ENCODE data around the gene SSBP4.

The SSBP4 gene

GRCh38 chr19:18386543-18387271 lies 32.5 kb upstream of the SSBP4 start:
- no peaks in the 10 kb centered on the region for H3K27me3 ChIP-seq (ENCODE audit: insufficient read depth, low read length, poor library complexity)
- no peak overlapping the region for H2BK5ac ChIP-seq (ENCODE audit: low read length)
- H2AK5ac ChIP-seq (ENCODE audit: low read length): no peak overlapping the region
- H3K56ac ChIP-seq (ENCODE audit: low read length): peak overlapping the region; percentile 63
- H3K4me1 ChIP-seq (ENCODE audit: control insufficient read depth, low read depth, low read length): no peaks in the 10 kb centered on the region
- WGBS (ENCODE audit: extremely low coverage, insufficient coverage, low lambda C conversion rate): no CpG with 5 or more reads among the region's 14 CpGs
- H2BK15ac ChIP-seq (replicated peaks; ENCODE audit: low read depth): no peak overlapping the region
- H3K23ac ChIP-seq (ENCODE audit: low read length): no peak overlapping the region
- DNase-seq: peak; percentile 59
- H3K36me3 ChIP-seq (ENCODE audit: control insufficient read depth, insufficient read depth, low read length): no peaks in the 10 kb centered on the region
- no peak overlapping the region for H3K4ac ChIP-seq (ENCODE audit: low read depth, low read length)
- H3K18ac ChIP-seq (ENCODE audit: low read length): no peak overlapping the region
- no peak overlapping the region for H2BK120ac ChIP-seq (ENCODE audit: low read depth, low read length)
- H3K79me1 ChIP-seq (ENCODE audit: low read length): no peaks in the 10 kb centered on the region
- H4K5ac ChIP-seq (ENCODE audit: low read length): no peak overlapping the region
- no peaks in the 10 kb centered on the region for H3K79me2 ChIP-seq (ENCODE audit: control insufficient read depth, insufficient read depth, low read length)
- H3K4me2 ChIP-seq (ENCODE audit: low read length): no peak overlapping the region
- no peak overlapping the region for H3K27ac ChIP-seq (ENCODE audit: low read depth, low read length)
- H3K9ac ChIP-seq (ENCODE audit: low read length): peak overlapping the region; percentile 37
- H4K8ac ChIP-seq (ENCODE audit: low read depth, low read length): no peak overlapping the region
- no peak overlapping the region for H3K4me3 ChIP-seq (ENCODE audit: low read length)

- no peaks in the 10 kb centered on the region for H3K4me1 ChIP-seq (ENCODE audit: control insufficient read depth, low read depth, low read length)
- H3K79me2 ChIP-seq (ENCODE audit: control insufficient read depth, insufficient read depth, low read length): no peaks in the 10 kb centered on the region
- peak overlapping the region; percentile 43 for H3K4me2 ChIP-seq (ENCODE audit: low read length)
- H3K79me1 ChIP-seq (ENCODE audit: low read length): no peaks in the 10 kb centered on the region
- H2BK5ac ChIP-seq (ENCODE audit: low read length): no peak overlapping the region
- H3K36me3 ChIP-seq (ENCODE audit: control insufficient read depth, insufficient read depth, low read length): no peaks in the 10 kb centered on the region
- H2BK15ac ChIP-seq (replicated peaks; ENCODE audit: low read depth): no peak overlapping the region
- no peak overlapping the region for H4K5ac ChIP-seq (ENCODE audit: low read length)
- H2AK5ac ChIP-seq (ENCODE audit: low read length): no peak overlapping the region
- H3K23ac ChIP-seq (ENCODE audit: low read length): no peak overlapping the region
- DNase-seq: peak; percentile 76
- H3K4ac ChIP-seq (ENCODE audit: low read depth, low read length): no peak overlapping the region
- no peaks in the 10 kb centered on the region for H3K27me3 ChIP-seq (ENCODE audit: insufficient read depth, low read length, poor library complexity)
- peak overlapping the region; percentile 52 for H3K9ac ChIP-seq (ENCODE audit: low read length)
- WGBS (ENCODE audit: extremely low coverage, insufficient coverage, low lambda C conversion rate): no CpG with 5 or more reads among the region's 86 CpGs
- no peak overlapping the region for H3K18ac ChIP-seq (ENCODE audit: low read length)
- H3K56ac ChIP-seq (ENCODE audit: low read length): peak overlapping the region; percentile 85
- H4K8ac ChIP-seq (ENCODE audit: low read depth, low read length): no peak overlapping the region
- H3K27ac ChIP-seq (ENCODE audit: low read depth, low read length): no peak overlapping the region
- no peak overlapping the region for H3K4me3 ChIP-seq (ENCODE audit: low read length)
- no peak overlapping the region for H2BK120ac ChIP-seq (ENCODE audit: low read depth, low read length)
Measured at GRCh38 chr19:18388100-18388959, 30.9 kb upstream of the SSBP4 start.

GRCh38 chr19:18388960-18389725 lies 30.1 kb upstream of the SSBP4 start:
- no peaks in the 10 kb centered on the region for H3K36me3 ChIP-seq (ENCODE audit: control insufficient read depth, insufficient read depth, low read length)
- no peak overlapping the region for H3K9ac ChIP-seq (ENCODE audit: low read length)
- no peaks in the 10 kb centered on the region for H3K4me1 ChIP-seq (ENCODE audit: control insufficient read depth, low read depth, low read length)
- DNase-seq: no peak
- no peak overlapping the region for H3K4me3 ChIP-seq (ENCODE audit: low read length)
- H4K8ac ChIP-seq (ENCODE audit: low read depth, low read length): no peak overlapping the region
- H2BK120ac ChIP-seq (ENCODE audit: low read depth, low read length): no peak overlapping the region
- H3K18ac ChIP-seq (ENCODE audit: low read length): no peak overlapping the region
- H3K79me1 ChIP-seq (ENCODE audit: low read length): no peaks in the 10 kb centered on the region
- H3K4me2 ChIP-seq (ENCODE audit: low read length): no peak overlapping the region
- H4K5ac ChIP-seq (ENCODE audit: low read length): no peak overlapping the region
- no CpG with 5 or more reads among the region's 13 CpGs for WGBS (ENCODE audit: extremely low coverage, insufficient coverage, low lambda C conversion rate)
- H3K4ac ChIP-seq (ENCODE audit: low read depth, low read length): no peak overlapping the region
- no peak overlapping the region for H2BK15ac ChIP-seq (replicated peaks; ENCODE audit: low read depth)
- no peaks in the 10 kb centered on the region for H3K79me2 ChIP-seq (ENCODE audit: control insufficient read depth, insufficient read depth, low read length)
- no peak overlapping the region for H3K27ac ChIP-seq (ENCODE audit: low read depth, low read length)
- H3K56ac ChIP-seq (ENCODE audit: low read length): no peak overlapping the region
- H3K23ac ChIP-seq (ENCODE audit: low read length): no peak overlapping the region
- H3K27me3 ChIP-seq (ENCODE audit: insufficient read depth, low read length, poor library complexity): no peaks in the 10 kb centered on the region
- H2AK5ac ChIP-seq (ENCODE audit: low read length): no peak overlapping the region
- H2BK5ac ChIP-seq (ENCODE audit: low read length): no peak overlapping the region

DNA sequence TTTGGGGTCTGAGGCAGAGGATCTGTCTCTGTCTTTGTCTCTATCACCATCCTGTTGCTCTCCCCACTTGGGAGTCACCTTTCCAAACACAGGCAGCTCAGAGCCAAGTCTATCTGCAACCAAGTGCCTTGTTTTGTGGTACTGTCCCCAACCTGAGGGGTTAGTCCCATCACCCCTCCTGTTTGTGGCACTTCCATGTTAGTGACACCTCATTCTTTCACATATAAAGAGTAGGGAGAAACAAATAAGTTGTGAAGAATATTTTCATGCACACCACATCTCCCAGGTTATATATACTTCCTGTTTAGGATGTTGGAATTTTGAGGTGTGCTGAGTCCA lies 29.5 kb upstream of the SSBP4 start:
- Histone ChIP-seq H4K8ac (ENCODE audit: low read depth, low read length) (no peak overlapping the region), H2BK5ac (ENCODE audit: low read length) (no peak overlapping the region), H3K56ac (ENCODE audit: low read length) (no peak overlapping the region), H2AK5ac (ENCODE audit: low read length) (no peak overlapping the region), H3K79me1 (ENCODE audit: low read length) (no peaks in the 10 kb centered on the region), H3K36me3 (ENCODE audit: control insufficient read depth, insufficient read depth, low read length) (no peaks in the 10 kb centered on the region), H3K9ac (ENCODE audit: low read length) (no peak overlapping the region), H2BK15ac (replicated peaks; ENCODE audit: low read depth) (no peak overlapping the region), H3K23ac (ENCODE audit: low read length) (no peak overlapping the region), H3K27me3 (ENCODE audit: insufficient read depth, low read length, poor library complexity) (no peaks in the 10 kb centered on the region), H4K5ac (ENCODE audit: low read length) (no peak overlapping the region), H3K4ac (ENCODE audit: low read depth, low read length) (no peak overlapping the region), H3K27ac (ENCODE audit: low read depth, low read length) (no peak overlapping the region), H3K4me3 (ENCODE audit: low read length) (no peak overlapping the region), H3K4me2 (ENCODE audit: low read length) (no peak overlapping the region), H3K18ac (ENCODE audit: low read length) (no peak overlapping the region), H2BK120ac (ENCODE audit: low read depth, low read length) (no peak overlapping the region), H3K4me1 (ENCODE audit: control insufficient read depth, low read depth, low read length) (no peaks in the 10 kb centered on the region), H3K79me2 (ENCODE audit: control insufficient read depth, insufficient read depth, low read length) (no peaks in the 10 kb centered on the region)
- no peak for DNase-seq

DNA sequence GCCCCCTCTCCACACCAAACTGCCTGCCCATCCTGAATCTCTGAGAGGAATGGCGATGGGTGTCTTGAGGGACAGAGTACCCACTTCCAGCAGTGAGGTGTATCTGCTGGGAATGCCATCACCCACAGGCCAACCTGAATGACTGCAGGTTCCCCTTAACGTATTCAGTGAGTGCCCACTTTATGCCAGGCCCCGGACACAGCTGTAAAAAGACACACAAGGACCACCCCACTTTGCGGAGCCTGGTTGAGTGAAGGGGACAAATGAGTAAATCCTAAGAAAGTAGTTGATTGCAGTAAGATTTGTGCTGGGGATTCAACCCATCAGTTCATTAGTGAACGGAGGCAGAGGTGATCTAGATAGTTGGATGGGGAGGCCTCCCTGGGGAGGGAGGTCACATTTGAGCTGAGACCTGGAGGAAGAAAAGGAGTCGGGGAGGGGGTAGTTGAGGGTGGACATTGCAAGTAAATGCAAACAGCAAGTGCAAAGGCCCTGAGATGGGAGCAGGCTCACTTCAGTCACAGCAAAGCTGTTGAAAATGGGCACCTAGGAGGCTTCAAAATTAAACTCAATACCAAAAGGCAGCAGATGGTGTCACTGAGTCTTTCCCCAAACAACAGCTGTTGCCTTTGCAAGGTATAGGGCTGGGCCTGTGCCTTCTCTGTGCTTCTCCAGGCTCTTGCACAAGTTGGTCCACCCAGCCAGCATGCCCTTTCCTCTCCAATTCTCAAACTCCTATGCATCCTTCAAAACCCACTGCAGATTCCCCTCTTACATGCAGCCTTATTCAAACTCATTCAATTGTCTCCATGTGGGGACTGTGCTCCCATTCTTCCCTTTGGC lies 28.9 kb upstream of the SSBP4 start:
- Histone ChIP-seq H2BK5ac (ENCODE audit: low read length) (no peak overlapping the region), H3K4me2 (ENCODE audit: low read length) (no peak overlapping the region), H3K27me3 (ENCODE audit: insufficient read depth, low read length, poor library complexity) (no peaks in the 10 kb centered on the region), H4K5ac (ENCODE audit: low read length) (no peak overlapping the region), H3K4ac (ENCODE audit: low read depth, low read length) (no peak overlapping the region), H3K27ac (ENCODE audit: low read depth, low read length) (no peak overlapping the region), H3K4me3 (ENCODE audit: low read length) (no peak overlapping the region), H3K9ac (ENCODE audit: low read length) (no peak overlapping the region), H3K18ac (ENCODE audit: low read length) (no peak overlapping the region), H3K56ac (ENCODE audit: low read length) (no peak overlapping the region), H2AK5ac (ENCODE audit: low read length) (no peak overlapping the region), H3K79me1 (ENCODE audit: low read length) (no peaks in the 10 kb centered on the region), H3K79me2 (ENCODE audit: control insufficient read depth, insufficient read depth, low read length) (no peaks in the 10 kb centered on the region), H2BK120ac (ENCODE audit: low read depth, low read length) (no peak overlapping the region), H3K36me3 (ENCODE audit: control insufficient read depth, insufficient read depth, low read length) (no peaks in the 10 kb centered on the region), H4K8ac (ENCODE audit: low read depth, low read length) (no peak overlapping the region), H2BK15ac (replicated peaks; ENCODE audit: low read depth) (no peak overlapping the region), H3K23ac (ENCODE audit: low read length) (no peak overlapping the region), H3K4me1 (ENCODE audit: control insufficient read depth, low read depth, low read length) (no peaks in the 10 kb centered on the region)
- no peak for DNase-seq
- no CpG with 5 or more reads among the region's 6 CpGs for WGBS (ENCODE audit: extremely low coverage, insufficient coverage, low lambda C conversion rate)

All from mesendoderm (in vitro differentiated cells).